DND-41 (cell line): ENCODE measurements around the gene SMIM11.
A peak's percentile ranks its signal among the peaks of the same experiment; 100 is the strongest.

ENCODE experiments used
- ATAC-seq: fragments of 200-7000 bp; cut with Tn5 transposase; 3 replicates; pipeline ENCODE4 v1.9.1; 2021; ENCODE audit warnings: low read depth; ENCODE audit not compliant: insufficient read depth
- DNase-seq: peaks from one replicate; pipeline ENCODE4 v3.0.0-alpha.2; 2020
- H2AFZ ChIP-seq: 2 replicates; pipeline ENCODE4 v1.6.0; 2012; ENCODE audit warnings: low read depth, low read length
- H3K27ac ChIP-seq: 2 replicates; pipeline ENCODE4 v1.5.1; 2012; ENCODE audit warnings: low read length, inconsistent platforms
- H3K27me3 ChIP-seq: fragments of 200-600 bp; sonication (generic); 2 replicates; pipeline ENCODE4 v1.6.0; 2012; ENCODE audit warnings: low read length, mild to moderate bottlenecking, inconsistent platforms; ENCODE audit not compliant: insufficient read depth, poor library complexity
- H3K36me3 ChIP-seq: 2 replicates; pipeline ENCODE4 v1.5.1; 2012; ENCODE audit warnings: low read length, inconsistent platforms; ENCODE audit not compliant: insufficient read depth
- H3K4me1 ChIP-seq: 2 replicates; pipeline ENCODE4 v1.5.1; 2012; ENCODE audit warnings: mild to moderate bottlenecking, low read length; ENCODE audit not compliant: insufficient read depth
- H3K4me2 ChIP-seq: 2 replicates; pipeline ENCODE4 v1.6.0; 2012; ENCODE audit warnings: mild to moderate bottlenecking, moderate library complexity, low read length, inconsistent platforms; ENCODE audit not compliant: insufficient read depth
- H3K4me3 ChIP-seq, 2 experiments: fragments of 200-600 bp in 1 of 2; shearing (Covaris generic) in 1 of 2; 2 replicates each; pipeline ENCODE4 v1.5.1; 2012 to 2016; ENCODE audit warnings: inconsistent platforms in 2 of 2, low read length in 2 of 2, mild to moderate bottlenecking in 2 of 2, low read depth in 1 of 2, moderate library complexity in 1 of 2
- H3K79me2 ChIP-seq: 2 replicates; pipeline ENCODE4 v1.6.0; 2012; ENCODE audit warnings: low read length, inconsistent platforms; ENCODE audit not compliant: insufficient read depth
- H3K9ac ChIP-seq: 2 replicates; pipeline ENCODE4 v1.6.0; 2012; ENCODE audit warnings: low read depth, mild to moderate bottlenecking, inconsistent platforms, low read length, moderate library complexity
- H3K9me3 ChIP-seq: 2 replicates; pipeline ENCODE4 v1.5.1; 2012; ENCODE audit warnings: low read length, moderate library complexity, mild to moderate bottlenecking, inconsistent platforms; ENCODE audit not compliant: insufficient read depth, severe bottlenecking
- H4K20me1 ChIP-seq: 2 replicates; pipeline ENCODE4 v1.6.0; 2012; ENCODE audit warnings: low read length; ENCODE audit not compliant: insufficient read depth
- CTCF ChIP-seq: IDR thresholded peaks from 2 replicates; pipeline ENCODE4 v1.5.1; 2012; ENCODE audit warnings: borderline replicate concordance, low read length, moderate library complexity, mild to moderate bottlenecking; ENCODE audit not compliant: poor library complexity, severe bottlenecking; ENCODE audit errors: extremely low read depth
- EZH2 ChIP-seq: IDR thresholded peaks from 3 replicates; pipeline ENCODE4 v1.6.1; 2012; ENCODE audit warnings: borderline replicate concordance, low read depth, mild to moderate bottlenecking, moderate library complexity, low read length, inconsistent platforms; ENCODE audit not compliant: severe bottlenecking

Gene SMIM11

GRCh38 chr21:34365809-34366208 is 9.5 kb upstream of the SMIM11 start:
- H3K4me2 ChIP-seq = no peak overlapping the region
- no peaks in the 10 kb centered on the region for H3K9me3 ChIP-seq
- no peak overlapping the region for H2AFZ ChIP-seq
- no peak overlapping the region for H3K27ac ChIP-seq
- H3K36me3 ChIP-seq = no peaks in the 10 kb centered on the region
- no peaks in the 10 kb centered on the region for H4K20me1 ChIP-seq
- peaks cover 12% of the 10 kb centered on the region for H3K4me1 ChIP-seq
- TF ChIP-seq EZH2 (no peak), CTCF (no peak)
- ATAC-seq = no peak
- H3K79me2 ChIP-seq = no peaks in the 10 kb centered on the region
- DNase-seq = no peak
- H3K4me3 ChIP-seq = no peak overlapping the region
- no peak overlapping the region for H3K9ac ChIP-seq
- H3K27me3 ChIP-seq = no peaks in the 10 kb centered on the region

GRCh38 chr21:34367320-34367935 is 7.9 kb upstream of the SMIM11 start:
- Histone ChIP-seq H3K27ac (no peak overlapping the region), H3K9ac (no peak overlapping the region), H3K4me3 (no peak overlapping the region), H3K79me2 (no peaks in the 10 kb centered on the region), H3K27me3 (no peaks in the 10 kb centered on the region), H2AFZ (no peak overlapping the region), H3K9me3 (no peaks in the 10 kb centered on the region), H3K36me3 (no peaks in the 10 kb centered on the region), H4K20me1 (no peaks in the 10 kb centered on the region), H3K4me2 (no peak overlapping the region), H3K4me1 (peaks cover under 1% of the 10 kb centered on the region; the same call in 1 of the 2 replicates)
- ATAC-seq (peak; percentile 92), DNase-seq (peak; percentile 57)
- no peak for TF ChIP-seq EZH2
- peak; percentile 85 for TF ChIP-seq CTCF

- no peak for ATAC-seq
These were observed 5.6 kb upstream of the SMIM11 start for GRCh38 chr21:34369741-34370140.

More at GRCh38 chr21:34369741-34370140, 5.6 kb upstream of the SMIM11 start:
- Histone ChIP-seq H3K9ac (no peak overlapping the region), H2AFZ (no peak overlapping the region), H3K9me3 (no peaks in the 10 kb centered on the region), H4K20me1 (no peaks in the 10 kb centered on the region), H3K4me2 (no peak overlapping the region), H3K79me2 (no peaks in the 10 kb centered on the region), H3K27ac (no peak overlapping the region), H3K4me1 (no peaks in the 10 kb centered on the region), H3K36me3 (no peaks in the 10 kb centered on the region), H3K4me3 (no peak overlapping the region), H3K27me3 (no peaks in the 10 kb centered on the region)
- TF ChIP-seq EZH2 = no peak
- TF ChIP-seq CTCF = no peak
- no peak for DNase-seq
